ENCODE data around the gene PCDHA2. TPM values are rescaled to one million over a fixed set of nuclear protein-coding genes. Genes with fewer than 3 reads are reported as not detected.

PCDHA2 gene
- polyA plus RNA-seq = 8.7 and 9.9 TPM in 2 replicates
- polyA minus RNA-seq = 29.2 and 35.8 TPM in 2 replicates

DNA sequence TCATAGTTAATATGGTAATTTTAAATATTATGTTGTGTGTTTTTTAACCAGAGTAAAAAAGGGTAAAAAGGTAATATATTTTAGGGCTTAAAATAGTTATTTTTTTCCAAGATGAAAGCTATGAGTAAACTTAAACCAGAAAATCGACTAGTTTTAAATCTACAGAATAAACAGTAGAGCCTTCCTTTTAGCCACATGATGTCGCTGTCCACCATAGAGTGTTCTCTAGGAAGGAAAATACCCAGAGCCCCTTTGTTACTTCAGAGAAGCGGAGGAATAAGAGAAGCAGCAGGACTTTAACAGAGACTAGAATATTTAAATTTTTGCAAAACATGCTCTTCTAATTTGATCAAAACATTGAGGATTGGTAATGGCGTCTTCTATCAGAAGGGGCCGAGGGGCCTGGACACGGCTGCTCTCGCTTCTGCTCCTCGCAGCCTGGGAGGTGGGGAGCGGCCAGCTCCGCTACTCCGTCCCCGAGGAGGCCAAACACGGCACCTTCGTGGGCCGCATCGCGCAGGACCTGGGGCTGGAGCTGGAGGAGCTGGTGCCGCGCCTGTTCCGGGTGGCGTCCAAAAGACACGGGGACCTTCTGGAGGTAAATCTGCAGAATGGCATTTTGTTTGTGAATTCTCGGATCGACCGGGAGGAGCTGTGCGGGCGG, at the start of gene PCDHA2:
Gene PCDHA2 (plus strand): TSS at position 258 of the 664 bp plus-strand sequence.
- Histone ChIP-seq H3K27ac (ENCODE audit: low read length) (peak within 1 kb of the TSS; percentile 58), H3K9me2 (ENCODE audit: insufficient read depth, low read length) (no peaks in the 10 kb centered on the region), H3K4me2 (ENCODE audit: low read length) (no peak within 1 kb of the TSS), H3F3A (ENCODE audit: insufficient read depth, low read length, poor library complexity, severe bottlenecking) (no peaks in the 10 kb centered on the region), H3K4me3 (ENCODE audit: low read length) (peak within 1 kb of the TSS; percentile 59), H3K79me2 (replicated peaks; ENCODE audit: insufficient read depth, low read length) (peaks cover 5% of the 10 kb centered on the region), H4K20me1 (ENCODE audit: insufficient read depth) (no peaks in the 10 kb centered on the region), H3K36me3 (ENCODE audit: insufficient read depth, low read length) (peaks cover 19% of the 10 kb centered on the region), H2AFZ (ENCODE audit: low read depth, low read length) (no peak within 1 kb of the TSS), H3K9me3 (ENCODE audit: low read length) (peaks cover 62% of the 10 kb centered on the region), H3K27me3 (ENCODE audit: insufficient read depth, low read depth, low read length) (no peaks in the 10 kb centered on the region), H3K9ac (ENCODE audit: low read length) (peak within 1 kb of the TSS; percentile 52)
- TF ChIP-seq, protein P1, sequence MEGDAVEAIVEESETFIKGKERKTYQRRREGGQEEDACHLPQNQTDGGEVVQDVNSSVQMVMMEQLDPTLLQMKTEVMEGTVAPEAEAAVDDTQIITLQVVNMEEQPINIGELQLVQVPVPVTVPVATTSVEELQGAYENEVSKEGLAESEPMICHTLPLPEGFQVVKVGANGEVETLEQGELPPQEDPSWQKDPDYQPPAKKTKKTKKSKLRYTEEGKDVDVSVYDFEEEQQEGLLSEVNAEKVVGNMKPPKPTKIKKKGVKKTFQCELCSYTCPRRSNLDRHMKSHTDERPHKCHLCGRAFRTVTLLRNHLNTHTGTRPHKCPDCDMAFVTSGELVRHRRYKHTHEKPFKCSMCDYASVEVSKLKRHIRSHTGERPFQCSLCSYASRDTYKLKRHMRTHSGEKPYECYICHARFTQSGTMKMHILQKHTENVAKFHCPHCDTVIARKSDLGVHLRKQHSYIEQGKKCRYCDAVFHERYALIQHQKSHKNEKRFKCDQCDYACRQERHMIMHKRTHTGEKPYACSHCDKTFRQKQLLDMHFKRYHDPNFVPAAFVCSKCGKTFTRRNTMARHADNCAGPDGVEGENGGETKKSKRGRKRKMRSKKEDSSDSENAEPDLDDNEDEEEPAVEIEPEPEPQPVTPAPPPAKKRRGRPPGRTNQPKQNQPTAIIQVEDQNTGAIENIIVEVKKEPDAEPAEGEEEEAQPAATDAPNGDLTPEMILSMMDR (IDR thresholded peaks at IDR 0.05; ENCODE audit: poor library complexity, severe bottlenecking) = peak; percentile 61
- TF ChIP-seq RAD21 (conservative IDR thresholded peaks at IDR 0.05) (peak; percentile 66), MXI1 (conservative IDR thresholded peaks at IDR 0.05; ENCODE audit: poor library complexity, severe bottlenecking) (no peak), TAF1 (IDR thresholded peaks at IDR 0.05; ENCODE audit: low read depth) (no peak), EZH2 (IDR thresholded peaks at IDR 0.05; ENCODE audit: borderline replicate concordance, insufficient read depth, low read length, poor library complexity, severe bottlenecking) (no peak), POLR2AphosphoS5 (IDR thresholded peaks at IDR 0.05) (no peak), EP300 (conservative IDR thresholded peaks at IDR 0.05; ENCODE audit: poor library complexity, severe bottlenecking) (no peak), SMC3 (conservative IDR thresholded peaks at IDR 0.05; ENCODE audit: poor library complexity) (peak; percentile 57)
- TF ChIP-seq, protein P2, sequence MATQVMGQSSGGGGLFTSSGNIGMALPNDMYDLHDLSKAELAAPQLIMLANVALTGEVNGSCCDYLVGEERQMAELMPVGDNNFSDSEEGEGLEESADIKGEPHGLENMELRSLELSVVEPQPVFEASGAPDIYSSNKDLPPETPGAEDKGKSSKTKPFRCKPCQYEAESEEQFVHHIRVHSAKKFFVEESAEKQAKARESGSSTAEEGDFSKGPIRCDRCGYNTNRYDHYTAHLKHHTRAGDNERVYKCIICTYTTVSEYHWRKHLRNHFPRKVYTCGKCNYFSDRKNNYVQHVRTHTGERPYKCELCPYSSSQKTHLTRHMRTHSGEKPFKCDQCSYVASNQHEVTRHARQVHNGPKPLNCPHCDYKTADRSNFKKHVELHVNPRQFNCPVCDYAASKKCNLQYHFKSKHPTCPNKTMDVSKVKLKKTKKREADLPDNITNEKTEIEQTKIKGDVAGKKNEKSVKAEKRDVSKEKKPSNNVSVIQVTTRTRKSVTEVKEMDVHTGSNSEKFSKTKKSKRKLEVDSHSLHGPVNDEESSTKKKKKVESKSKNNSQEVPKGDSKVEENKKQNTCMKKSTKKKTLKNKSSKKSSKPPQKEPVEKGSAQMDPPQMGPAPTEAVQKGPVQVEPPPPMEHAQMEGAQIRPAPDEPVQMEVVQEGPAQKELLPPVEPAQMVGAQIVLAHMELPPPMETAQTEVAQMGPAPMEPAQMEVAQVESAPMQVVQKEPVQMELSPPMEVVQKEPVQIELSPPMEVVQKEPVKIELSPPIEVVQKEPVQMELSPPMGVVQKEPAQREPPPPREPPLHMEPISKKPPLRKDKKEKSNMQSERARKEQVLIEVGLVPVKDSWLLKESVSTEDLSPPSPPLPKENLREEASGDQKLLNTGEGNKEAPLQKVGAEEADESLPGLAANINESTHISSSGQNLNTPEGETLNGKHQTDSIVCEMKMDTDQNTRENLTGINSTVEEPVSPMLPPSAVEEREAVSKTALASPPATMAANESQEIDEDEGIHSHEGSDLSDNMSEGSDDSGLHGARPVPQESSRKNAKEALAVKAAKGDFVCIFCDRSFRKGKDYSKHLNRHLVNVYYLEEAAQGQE (IDR thresholded peaks at IDR 0.05; ENCODE audit: borderline replicate concordance) = no peak

DNA sequence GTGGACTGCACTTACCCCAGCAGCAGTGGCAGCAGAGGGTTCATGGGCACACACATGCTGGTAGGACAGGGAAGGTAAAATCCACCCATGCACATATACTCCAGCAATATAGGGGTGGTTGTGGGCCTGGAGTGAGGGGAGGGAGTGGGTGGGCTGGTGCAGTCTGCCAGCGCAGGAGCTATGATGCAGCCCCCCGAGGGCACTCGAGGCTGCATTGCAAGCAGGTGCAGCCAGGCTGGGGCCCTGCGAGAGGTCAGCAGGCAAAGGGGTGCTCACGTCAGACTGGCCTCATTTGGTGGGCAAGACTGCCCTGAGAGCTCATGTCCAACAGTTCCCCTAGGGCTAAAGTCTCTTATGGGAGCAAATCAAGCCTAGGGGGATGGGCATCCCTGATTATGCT, 41.1 kb upstream of the PCDHA2 start:
- H3K9me3 ChIP-seq (ENCODE audit: low read length) = peaks cover 3% of the 10 kb centered on the region
- TF ChIP-seq EP300 (conservative IDR thresholded peaks at IDR 0.05; ENCODE audit: poor library complexity, severe bottlenecking) = no peak
- TF ChIP-seq POLR2AphosphoS5 (IDR thresholded peaks at IDR 0.05) = no peak
- TF ChIP-seq, protein P1 (IDR thresholded peaks at IDR 0.05; ENCODE audit: poor library complexity, severe bottlenecking) = no peak
- TF ChIP-seq SMC3 (conservative IDR thresholded peaks at IDR 0.05; ENCODE audit: poor library complexity) = no peak
- TF ChIP-seq EZH2 (IDR thresholded peaks at IDR 0.05; ENCODE audit: borderline replicate concordance, insufficient read depth, low read length, poor library complexity, severe bottlenecking) = no peak
- no peak for TF ChIP-seq MXI1 (conservative IDR thresholded peaks at IDR 0.05; ENCODE audit: poor library complexity, severe bottlenecking)
- TF ChIP-seq, protein P2 (IDR thresholded peaks at IDR 0.05; ENCODE audit: borderline replicate concordance) = no peak
- no peak for TF ChIP-seq TAF1 (IDR thresholded peaks at IDR 0.05; ENCODE audit: low read depth)
- no peak for TF ChIP-seq RAD21 (conservative IDR thresholded peaks at IDR 0.05)

More for the DNA sequence above, 41.1 kb upstream of the PCDHA2 start:
- Histone ChIP-seq H3F3A (ENCODE audit: insufficient read depth, low read length, poor library complexity, severe bottlenecking) (no peaks in the 10 kb centered on the region), H3K4me2 (ENCODE audit: low read length) (no peak overlapping the region), H3K9ac (ENCODE audit: low read length) (no peak overlapping the region), H3K27ac (ENCODE audit: low read length) (no peak overlapping the region), H3K4me3 (ENCODE audit: low read length) (no peak overlapping the region), H3K36me3 (ENCODE audit: insufficient read depth, low read length) (no peaks in the 10 kb centered on the region), H4K20me1 (ENCODE audit: insufficient read depth) (no peaks in the 10 kb centered on the region), H2AFZ (ENCODE audit: low read depth, low read length) (no peak overlapping the region), H3K27me3 (ENCODE audit: insufficient read depth, low read depth, low read length) (no peaks in the 10 kb centered on the region), H3K79me2 (replicated peaks; ENCODE audit: insufficient read depth, low read length) (no peaks in the 10 kb centered on the region), H3K9me2 (ENCODE audit: insufficient read depth, low read length) (no peaks in the 10 kb centered on the region)

Data from neural cell (in vitro differentiated cells).